K562 (cell line): ENCODE results near the gene ODF4. TPM values are rescaled to one million over a fixed set of nuclear protein-coding genes. Genes with fewer than 3 reads are reported as not detected.

Source experiments
- CCAR2 ChIP-seq: fragments of 200-400 bp; formaldehyde crosslinking; IDR thresholded peaks from 2 replicates; pipeline ENCODE4 v1.6.1; 2017; ENCODE audit warnings: mild to moderate bottlenecking, low read depth, low read length
- E2F8 ChIP-seq: fragments of 450-650 bp; IDR thresholded peaks from 2 replicates; pipeline ENCODE4 v1.7.1; 2018; ENCODE audit warnings: mild to moderate bottlenecking, low read depth; ENCODE audit not compliant: partially characterized antibody
- GABPB1 ChIP-seq: sonication (generic); formaldehyde crosslinking; IDR thresholded peaks from 2 replicates; pipeline ENCODE4 v1.8.0; 2022; ENCODE audit warnings: mild to moderate bottlenecking, missing genetic modification reagents
- HDAC6 ChIP-seq: IDR thresholded peaks from 2 replicates; pipeline ENCODE4 v1.6.1; 2012; ENCODE audit warnings: low read depth, mild to moderate bottlenecking, control low read depth, inconsistent platforms, low read length, moderate library complexity
- HIVEP1 ChIP-seq: fragments of 250-450 bp; sonication (Bioruptor Pico); IDR thresholded peaks from 2 replicates; pipeline ENCODE4 v1.4.0; 2020; ENCODE audit warnings: mild to moderate bottlenecking
- ILF3 ChIP-seq: fragments of 450-650 bp; IDR thresholded peaks from 2 replicates; pipeline ENCODE4 v1.6.1; 2018; ENCODE audit warnings: antibody characterized with exemption, mild to moderate bottlenecking, moderate library complexity, borderline replicate concordance
- NONO ChIP-seq, 2 experiments: fragments of 200-400 bp in 1 of 2; fragments of 450-650 bp in 1 of 2; formaldehyde crosslinking in 1 of 2; IDR thresholded peaks; 2 replicates each; pipeline ENCODE4 v1.6.1; 2017; ENCODE audit warnings: low read depth in 2 of 2, mild to moderate bottlenecking in 2 of 2, moderate library complexity in 2 of 2, low read length in 1 of 2
- RAD51 ChIP-seq: fragments of 450-650 bp; IDR thresholded peaks from 2 replicates; pipeline ENCODE4 v1.7.1; 2016; ENCODE audit warnings: low read depth, mild to moderate bottlenecking, borderline replicate concordance
- SUPT5H ChIP-seq: fragments of 450-650 bp; IDR thresholded peaks from 2 replicates; pipeline ENCODE4 v1.6.1; 2016
- TARDBP ChIP-seq: fragments of 450-650 bp; IDR thresholded peaks from 2 replicates; pipeline ENCODE4 v1.6.1; 2016
- THAP12 ChIP-seq: fragments of 250-450 bp; sonication (Bioruptor Pico); IDR thresholded peaks from 2 replicates; pipeline ENCODE4 v1.9.0; 2021; ENCODE audit warnings: mild to moderate bottlenecking, inconsistent platforms
- ZNF217 ChIP-seq: sonication (generic); formaldehyde crosslinking; IDR thresholded peaks from 2 replicates; pipeline ENCODE4 v1.8.0; 2022; ENCODE audit warnings: mild to moderate bottlenecking, missing genetic modification reagents
- polyA plus RNA-seq, 8 experiments: library from polyadenylated mRNA; depleted of rRNA in 4 of 8; stranded (reverse) in 5 of 8; unstranded in 3 of 8; fragments of >200 nt; fragmentation: Nextera tagmentation in 2 of 8; fragmentation: Illumina TruSeq in 1 of 8; extraction: Ambion mirVana in 2 of 8; extraction: Trizol in 1 of 8; gene quantifications; 2 replicates each; pipeline versions ENCODE4 v1.2.1 to v1.2.3, GENCODE V29; 2011 to 2014; ENCODE audit warnings: inconsistent platforms in 1 of 8, missing spikeins in 1 of 8
- total RNA-seq, 7 experiments: library from RNA; depleted of rRNA in 6 of 7; stranded (reverse); fragments of >200 nt in 6 of 7; fragmentation: Illumina TruSeq in 2 of 7; extraction: Trizol in 2 of 7; gene quantifications; 2 replicates each; pipeline versions ENCODE4 v1.2.1 to v1.2.3, GENCODE V29; 2011 to 2021; ENCODE audit warnings: low replicate concordance in 1 of 7
- TF ChIP-seq, protein P1 (sequence below): sonication (generic); formaldehyde crosslinking; IDR thresholded peaks from 2 replicates; pipeline ENCODE4 v1.8.0; 2022; ENCODE audit warnings: mild to moderate bottlenecking, missing genetic modification reagents
- TF ChIP-seq, protein P2 (sequence below): fragments of 450-650 bp; conservative IDR thresholded peaks from 2 replicates; pipeline ENCODE4 v1.6.1; 2016; ENCODE audit warnings: missing genetic modification characterization, low read depth, mild to moderate bottlenecking, control low read depth, missing compliant biosample characterization
- TF ChIP-seq, protein P3 (sequence below): IDR thresholded peaks from 3 replicates; pipeline ENCODE4 v1.6.1; 2011; ENCODE audit warnings: borderline replicate concordance, mild to moderate bottlenecking; ENCODE audit not compliant: insufficient read length, insufficient read depth

Gene ODF4
- total and polyA plus RNA-seq, 9 of the 15 experiments (the other 6 are each of a cell fraction or from before 2014, with no cell fraction given), result not detected

DNA sequence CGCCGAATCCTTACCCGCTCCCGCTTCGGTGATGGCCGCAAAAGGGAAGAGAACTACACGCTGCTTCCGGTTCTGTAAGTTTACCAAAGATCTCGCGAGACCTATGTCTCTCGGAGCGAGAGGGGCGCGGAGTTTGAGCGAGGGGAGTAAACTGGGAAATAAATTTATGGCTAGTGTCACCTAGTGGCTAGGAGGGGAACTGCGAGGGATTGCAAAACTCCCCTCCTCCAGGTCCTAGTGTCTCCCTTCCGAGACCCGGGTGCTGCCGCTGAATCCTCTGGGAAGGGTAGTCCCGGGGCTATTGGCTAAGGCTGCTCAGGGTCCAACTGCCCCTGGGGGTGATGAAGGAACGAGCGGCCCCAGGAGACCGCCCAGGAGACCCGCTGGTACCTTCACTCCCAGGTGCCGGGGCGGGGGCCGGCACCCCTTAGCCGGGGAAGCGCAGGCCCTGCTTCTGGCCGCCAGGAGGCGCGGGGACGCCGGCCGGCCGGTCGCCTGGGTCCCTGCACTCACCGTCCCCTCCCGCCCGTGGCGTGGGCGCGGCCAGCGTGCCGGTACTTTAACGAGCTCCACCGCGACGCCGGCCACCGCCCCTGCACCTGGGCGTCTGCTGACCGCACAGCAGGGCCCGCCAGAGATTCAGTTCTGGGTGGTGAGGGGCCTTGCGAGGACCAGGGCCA, 43.6 kb downstream of the ODF4 start, which contains the start of gene RPL26 (continued):
- no peak for TF ChIP-seq E2F8
- TF ChIP-seq, protein P1, sequence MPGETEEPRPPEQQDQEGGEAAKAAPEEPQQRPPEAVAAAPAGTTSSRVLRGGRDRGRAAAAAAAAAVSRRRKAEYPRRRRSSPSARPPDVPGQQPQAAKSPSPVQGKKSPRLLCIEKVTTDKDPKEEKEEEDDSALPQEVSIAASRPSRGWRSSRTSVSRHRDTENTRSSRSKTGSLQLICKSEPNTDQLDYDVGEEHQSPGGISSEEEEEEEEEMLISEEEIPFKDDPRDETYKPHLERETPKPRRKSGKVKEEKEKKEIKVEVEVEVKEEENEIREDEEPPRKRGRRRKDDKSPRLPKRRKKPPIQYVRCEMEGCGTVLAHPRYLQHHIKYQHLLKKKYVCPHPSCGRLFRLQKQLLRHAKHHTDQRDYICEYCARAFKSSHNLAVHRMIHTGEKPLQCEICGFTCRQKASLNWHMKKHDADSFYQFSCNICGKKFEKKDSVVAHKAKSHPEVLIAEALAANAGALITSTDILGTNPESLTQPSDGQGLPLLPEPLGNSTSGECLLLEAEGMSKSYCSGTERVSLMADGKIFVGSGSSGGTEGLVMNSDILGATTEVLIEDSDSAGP (CRISPR knock-in tag), result no peak
- peak; percentile 80 for TF ChIP-seq THAP12 (CRISPR knock-in tag)
- TF ChIP-seq CCAR2, result no peak
- no peak for TF ChIP-seq ZNF217 (CRISPR knock-in tag)
- no peak for TF ChIP-seq HIVEP1 (CRISPR knock-in tag)
- TF ChIP-seq NONO (IDR thresholded peaks at IDR 0.05; ENCODE audit: low read depth in 2 of 2, low read length in 1 of 2), result peak in 1 of 2 experiments; percentile 62; a peak in 1 of 4 replicates
- no peak for TF ChIP-seq RAD51
- TF ChIP-seq, protein P2, sequence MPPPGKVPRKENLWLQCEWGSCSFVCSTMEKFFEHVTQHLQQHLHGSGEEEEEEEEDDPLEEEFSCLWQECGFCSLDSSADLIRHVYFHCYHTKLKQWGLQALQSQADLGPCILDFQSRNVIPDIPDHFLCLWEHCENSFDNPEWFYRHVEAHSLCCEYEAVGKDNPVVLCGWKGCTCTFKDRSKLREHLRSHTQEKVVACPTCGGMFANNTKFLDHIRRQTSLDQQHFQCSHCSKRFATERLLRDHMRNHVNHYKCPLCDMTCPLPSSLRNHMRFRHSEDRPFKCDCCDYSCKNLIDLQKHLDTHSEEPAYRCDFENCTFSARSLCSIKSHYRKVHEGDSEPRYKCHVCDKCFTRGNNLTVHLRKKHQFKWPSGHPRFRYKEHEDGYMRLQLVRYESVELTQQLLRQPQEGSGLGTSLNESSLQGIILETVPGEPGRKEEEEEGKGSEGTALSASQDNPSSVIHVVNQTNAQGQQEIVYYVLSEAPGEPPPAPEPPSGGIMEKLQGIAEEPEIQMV (tag), result no peak
- peak; percentile 74 for TF ChIP-seq GABPB1
- peak; percentile 96 for TF ChIP-seq SUPT5H
- TF ChIP-seq HDAC6, result no peak
- no peak; the same call in 1 of the 2 replicates for TF ChIP-seq ILF3
- TF ChIP-seq, protein P3, sequence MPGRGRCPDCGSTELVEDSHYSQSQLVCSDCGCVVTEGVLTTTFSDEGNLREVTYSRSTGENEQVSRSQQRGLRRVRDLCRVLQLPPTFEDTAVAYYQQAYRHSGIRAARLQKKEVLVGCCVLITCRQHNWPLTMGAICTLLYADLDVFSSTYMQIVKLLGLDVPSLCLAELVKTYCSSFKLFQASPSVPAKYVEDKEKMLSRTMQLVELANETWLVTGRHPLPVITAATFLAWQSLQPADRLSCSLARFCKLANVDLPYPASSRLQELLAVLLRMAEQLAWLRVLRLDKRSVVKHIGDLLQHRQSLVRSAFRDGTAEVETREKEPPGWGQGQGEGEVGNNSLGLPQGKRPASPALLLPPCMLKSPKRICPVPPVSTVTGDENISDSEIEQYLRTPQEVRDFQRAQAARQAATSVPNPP, result no peak
- no peak; the same call in 1 of the 2 replicates for TF ChIP-seq TARDBP
